GM23338 (cell line): Measurements from ENCODE around the gene SLC20A1. TPM values are rescaled to one million over a fixed set of nuclear protein-coding genes. Genes with fewer than 3 reads are reported as not detected.

ENCODE experiments used
- ATAC-seq: fragments of 200-7000 bp; cut with Tn5 transposase; 3 replicates; pipeline ENCODE4 v1.9.1; 2020
- DNase-seq: peaks from one replicate; pipeline ENCODE4 v3.0.0-alpha.2; 2015; ENCODE audit warnings: low spot score
- H2AFZ ChIP-seq: fragments of 200-600 bp; sonication (generic); 2 replicates; pipeline ENCODE4 v1.8.0; 2016; ENCODE audit warnings: antibody characterized with exemption, mild to moderate bottlenecking, moderate library complexity
- H3F3A ChIP-seq: fragments of 200-600 bp; sonication (generic); replicated peaks from 2 replicates; pipeline ENCODE4 v1.8.0; 2017; ENCODE audit warnings: antibody characterized with exemption, mixed run types, low read depth
- H3K27ac ChIP-seq: fragments of 200-600 bp; sonication (generic); 2 replicates; pipeline ENCODE4 v1.6.1; 2016; ENCODE audit warnings: low read depth
- H3K27me3 ChIP-seq: fragments of 200-600 bp; sonication (generic); 2 replicates; pipeline ENCODE4 v1.8.0; 2016; ENCODE audit warnings: mild to moderate bottlenecking, mixed run types, moderate library complexity; ENCODE audit not compliant: insufficient read depth
- H3K36me3 ChIP-seq: fragments of 200-600 bp; sonication (generic); 2 replicates; pipeline ENCODE4 v1.8.0; 2016; ENCODE audit warnings: mild to moderate bottlenecking; ENCODE audit not compliant: insufficient read depth
- H3K4me1 ChIP-seq: fragments of 200-600 bp; sonication (generic); 2 replicates; pipeline ENCODE4 v1.8.0; 2016; ENCODE audit warnings: mild to moderate bottlenecking, moderate library complexity; ENCODE audit not compliant: insufficient read depth
- H3K4me2 ChIP-seq: fragments of 200-600 bp; sonication (generic); 2 replicates; pipeline ENCODE4 v1.7.1; 2017; ENCODE audit warnings: mixed run types
- H3K4me3 ChIP-seq: fragments of 200-600 bp; sonication (generic); 2 replicates; pipeline ENCODE4 v1.6.1; 2016; ENCODE audit warnings: mixed run types
- H3K79me2 ChIP-seq: fragments of 200-600 bp; sonication (generic); replicated peaks from 2 replicates; pipeline ENCODE4 v1.8.0; 2017; ENCODE audit warnings: mild to moderate bottlenecking; ENCODE audit not compliant: insufficient read depth
- H3K9me2 ChIP-seq: fragments of 200-600 bp; sonication (generic); 2 replicates; pipeline ENCODE4 v1.8.0; 2017; ENCODE audit not compliant: insufficient read depth
- H4K20me1 ChIP-seq: fragments of 200-600 bp; sonication (generic); replicated peaks from 2 replicates; pipeline ENCODE4 v1.8.0; 2017; ENCODE audit warnings: mild to moderate bottlenecking; ENCODE audit not compliant: insufficient read depth
- H3K27ac Mint-ChIP-seq: 2 replicates; pipeline ENCODE4 v1.8.0; 2020; ENCODE audit warnings: inconsistent platforms, mild to moderate bottlenecking, moderate library complexity, mixed read lengths
- H3K27me3 Mint-ChIP-seq: 3 replicates; pipeline ENCODE4 v1.8.0; 2022; ENCODE audit warnings: low read depth, mild to moderate bottlenecking, moderate library complexity, mixed read lengths, inconsistent platforms; ENCODE audit not compliant: insufficient read depth, poor library complexity
- H3K36me3 Mint-ChIP-seq: 3 replicates; pipeline ENCODE4 v1.8.0; 2021; ENCODE audit warnings: low read depth, mild to moderate bottlenecking, inconsistent platforms, moderate library complexity, mixed read lengths
- H3K4me1 Mint-ChIP-seq: 3 replicates; pipeline ENCODE4 v1.8.0; 2020; ENCODE audit warnings: mild to moderate bottlenecking, inconsistent platforms, mixed read lengths
- H3K4me3 Mint-ChIP-seq: 3 replicates; pipeline ENCODE4 v1.8.0; 2021; ENCODE audit warnings: moderate library complexity, mild to moderate bottlenecking, inconsistent platforms, mixed read lengths
- H3K9me3 Mint-ChIP-seq: 3 replicates; pipeline ENCODE4 v1.8.0; 2020; ENCODE audit warnings: moderate library complexity, mild to moderate bottlenecking, inconsistent platforms, mixed read lengths
- CREB1 ChIP-seq: fragments of 250-450 bp; sonication (Bioruptor Pico); IDR thresholded peaks from 2 replicates; pipeline ENCODE4 v1.5.0; 2020; ENCODE audit warnings: low read depth, mild to moderate bottlenecking, moderate library complexity
- ETS1 ChIP-seq: IDR thresholded peaks from 2 replicates; pipeline ENCODE4 v1.6.1; 2016; ENCODE audit warnings: antibody characterized with exemption
- EZH2 ChIP-seq: fragments of 200-600 bp; sonication (generic); IDR thresholded peaks from one replicate; pipeline ENCODE4 v1.8.0; 2017; ENCODE audit warnings: antibody characterized with exemption, mild to moderate bottlenecking, low read depth; ENCODE audit not compliant: unreplicated experiment
- EZH2phosphoT487 ChIP-seq: fragments of 200-600 bp; sonication (generic); IDR thresholded peaks from one replicate; pipeline ENCODE4 v1.8.1; 2018; ENCODE audit warnings: antibody characterized with exemption; ENCODE audit not compliant: unreplicated experiment
- JUNB ChIP-seq: IDR thresholded peaks from one replicate; pipeline ENCODE4 v1.6.1; 2016; ENCODE audit warnings: antibody characterized with exemption; ENCODE audit not compliant: unreplicated experiment
- NANOG ChIP-seq: IDR thresholded peaks from 2 replicates; pipeline ENCODE4 v1.6.1; 2016; ENCODE audit warnings: antibody characterized with exemption, borderline replicate concordance
- POLR2AphosphoS5 ChIP-seq: IDR thresholded peaks from 2 replicates; pipeline ENCODE4 v1.6.1; 2016; ENCODE audit warnings: antibody characterized with exemption, low read depth
- ZNF114 ChIP-seq: fragments of 250-450 bp; sonication (Bioruptor Pico); IDR thresholded peaks from 2 replicates; pipeline ENCODE4 v1.5.0; 2020; ENCODE audit warnings: mild to moderate bottlenecking, moderate library complexity
- ZNF331 ChIP-seq: fragments of 250-450 bp; sonication (Bioruptor Pico); IDR thresholded peaks from 2 replicates; pipeline ENCODE4 v1.5.0; 2020; ENCODE audit warnings: low read depth, mild to moderate bottlenecking, moderate library complexity
- polyA plus RNA-seq: library from polyadenylated mRNA; unstranded; fragments of >200 nt; fragmentation: Nextera tagmentation; extraction: Ambion mirVana; gene quantifications from 2 replicates; pipeline ENCODE4 v1.2.1, GENCODE V29; 2016
- total RNA-seq: library from RNA; depleted of rRNA; stranded (reverse); fragments of >200 nt; shearing (Covaris generic); gene quantifications from 2 replicates; pipeline ENCODE4 v1.2.3, GENCODE V29; 2014
- TF ChIP-seq, protein P1 (sequence below): IDR thresholded peaks from one replicate; pipeline ENCODE4 v1.6.1; 2018; ENCODE audit warnings: antibody characterized with exemption; ENCODE audit not compliant: unreplicated experiment

SLC20A1 gene
- total and polyA plus RNA-seq, 2 experiments from 2014 or later: 52.9 to 84.3 TPM

DNA sequence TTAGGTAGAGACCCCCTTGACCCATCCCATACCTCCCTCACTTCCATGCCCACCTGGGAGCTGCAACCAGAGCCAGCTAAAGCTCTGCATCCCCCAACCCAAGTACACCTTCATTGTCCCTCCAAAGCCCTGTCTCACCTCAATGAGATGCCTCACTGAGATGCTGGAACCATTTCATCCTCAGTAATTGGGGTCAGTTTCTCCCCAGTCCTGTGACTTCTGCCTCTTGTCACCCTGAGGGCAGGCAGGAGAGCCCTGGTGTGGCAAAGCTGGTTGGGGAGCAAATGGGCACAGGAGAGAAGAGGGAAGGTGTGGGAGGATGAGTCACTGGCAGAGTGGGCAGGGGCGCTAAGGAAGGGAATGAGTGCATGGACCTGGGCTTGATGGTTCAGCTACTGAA lies 47.2 kb downstream of the SLC20A1 start (continued):
- no peak for TF ChIP-seq POLR2AphosphoS5
- TF ChIP-seq NANOG: no peak
- TF ChIP-seq, protein P1, sequence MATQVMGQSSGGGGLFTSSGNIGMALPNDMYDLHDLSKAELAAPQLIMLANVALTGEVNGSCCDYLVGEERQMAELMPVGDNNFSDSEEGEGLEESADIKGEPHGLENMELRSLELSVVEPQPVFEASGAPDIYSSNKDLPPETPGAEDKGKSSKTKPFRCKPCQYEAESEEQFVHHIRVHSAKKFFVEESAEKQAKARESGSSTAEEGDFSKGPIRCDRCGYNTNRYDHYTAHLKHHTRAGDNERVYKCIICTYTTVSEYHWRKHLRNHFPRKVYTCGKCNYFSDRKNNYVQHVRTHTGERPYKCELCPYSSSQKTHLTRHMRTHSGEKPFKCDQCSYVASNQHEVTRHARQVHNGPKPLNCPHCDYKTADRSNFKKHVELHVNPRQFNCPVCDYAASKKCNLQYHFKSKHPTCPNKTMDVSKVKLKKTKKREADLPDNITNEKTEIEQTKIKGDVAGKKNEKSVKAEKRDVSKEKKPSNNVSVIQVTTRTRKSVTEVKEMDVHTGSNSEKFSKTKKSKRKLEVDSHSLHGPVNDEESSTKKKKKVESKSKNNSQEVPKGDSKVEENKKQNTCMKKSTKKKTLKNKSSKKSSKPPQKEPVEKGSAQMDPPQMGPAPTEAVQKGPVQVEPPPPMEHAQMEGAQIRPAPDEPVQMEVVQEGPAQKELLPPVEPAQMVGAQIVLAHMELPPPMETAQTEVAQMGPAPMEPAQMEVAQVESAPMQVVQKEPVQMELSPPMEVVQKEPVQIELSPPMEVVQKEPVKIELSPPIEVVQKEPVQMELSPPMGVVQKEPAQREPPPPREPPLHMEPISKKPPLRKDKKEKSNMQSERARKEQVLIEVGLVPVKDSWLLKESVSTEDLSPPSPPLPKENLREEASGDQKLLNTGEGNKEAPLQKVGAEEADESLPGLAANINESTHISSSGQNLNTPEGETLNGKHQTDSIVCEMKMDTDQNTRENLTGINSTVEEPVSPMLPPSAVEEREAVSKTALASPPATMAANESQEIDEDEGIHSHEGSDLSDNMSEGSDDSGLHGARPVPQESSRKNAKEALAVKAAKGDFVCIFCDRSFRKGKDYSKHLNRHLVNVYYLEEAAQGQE: no peak
- TF ChIP-seq JUNB: no peak
- no peak for TF ChIP-seq EZH2phosphoT487
- no peak for TF ChIP-seq EZH2
- no peak for TF ChIP-seq CREB1 (CRISPR knock-in tag)
- no peak for TF ChIP-seq ZNF331 (CRISPR knock-in tag)
- TF ChIP-seq ETS1: no peak

GRCh38 chr2:112693596-112693995 lies 47.9 kb downstream of the SLC20A1 start:
- no peaks in the 10 kb centered on the region for H3K4me1 ChIP-seq
- no peak for DNase-seq
- TF ChIP-seq NANOG (no peak), POLR2AphosphoS5 (no peak), ZNF114 (no peak), CREB1 (CRISPR knock-in tag) (no peak), JUNB (no peak), EZH2phosphoT487 (no peak)
- TF ChIP-seq, protein P1: no peak

More at GRCh38 chr2:112693596-112693995, 47.9 kb downstream of the SLC20A1 start:
- Histone ChIP-seq H4K20me1 (no peaks in the 10 kb centered on the region), H3K79me2 (no peaks in the 10 kb centered on the region), H3F3A (no peaks in the 10 kb centered on the region), H3K4me3 (no peak overlapping the region), H3K27me3 (no peaks in the 10 kb centered on the region), H3K36me3 (no peaks in the 10 kb centered on the region), H3K27ac (no peak overlapping the region), H3K4me2 (no peak overlapping the region), H2AFZ (peak overlapping the region; percentile 69; the same call in 1 of the 2 replicates), H3K9me2 (no peaks in the 10 kb centered on the region)
- ATAC-seq: no peak
- Mint-ChIP-seq H3K9me3 (no peaks in the 10 kb centered on the region), H3K4me1 (peaks cover 8% of the 10 kb centered on the region), H3K36me3 (no peaks in the 10 kb centered on the region), H3K27me3 (no peaks in the 10 kb centered on the region), H3K27ac (no peak overlapping the region), H3K4me3 (no peak overlapping the region)
